HUES64 (cell line): ENCODE results near the gene ARL6IP4.
"Not testable (repeated sequence)": the region's sequence is repeated elsewhere in the genome, so short reads cannot be mapped to it uniquely, and the experiment has no call there.

Source experiments
- H3K27ac ChIP-seq: 2 replicates; pipeline ENCODE4 v1.7.0; 2013; ENCODE audit warnings: low read depth, low read length, inconsistent platforms
- H3K27me3 ChIP-seq: 2 replicates; pipeline ENCODE4 v1.6.1; 2013; ENCODE audit warnings: mild to moderate bottlenecking, low read length; ENCODE audit not compliant: insufficient read depth
- H3K36me3 ChIP-seq: 2 replicates; pipeline ENCODE4 v1.6.1; 2013; ENCODE audit warnings: mild to moderate bottlenecking, low read length; ENCODE audit not compliant: insufficient read depth
- H3K4me1 ChIP-seq: 2 replicates; pipeline ENCODE4 v1.6.1; 2013; ENCODE audit warnings: mild to moderate bottlenecking, low read length, moderate library complexity; ENCODE audit not compliant: insufficient read depth
- H3K4me3 ChIP-seq: 2 replicates; pipeline ENCODE4 v1.5.1; 2013; ENCODE audit warnings: mild to moderate bottlenecking, low read length, moderate library complexity
- H3K9ac ChIP-seq: 2 replicates; pipeline ENCODE4 v1.6.1; 2013; ENCODE audit warnings: mild to moderate bottlenecking, low read depth, low read length
- H3K9me3 ChIP-seq: 2 replicates; pipeline ENCODE4 v1.6.1; 2013; ENCODE audit warnings: low read depth, low read length; ENCODE audit not compliant: insufficient read depth
- WGBS: fragments of 150-250, 120-280 bp; methylation state at CpG from one replicate; pipeline ENCODE4 v1.1.7; 2013; ENCODE audit warnings: missing lambda C conversion rate; 5-methylcytosine and 5-hydroxymethylcytosine counted together

ARL6IP4 gene

GRCh38 chr12:123003257-123003656 lies 22.8 kb downstream of the ARL6IP4 start:
- no peaks in the 10 kb centered on the region for H3K4me1 ChIP-seq
- WGBS, result 91% methylated on average over 6 of the region's 6 CpGs
- H3K36me3 ChIP-seq, result no peaks in the 10 kb centered on the region
- no peak overlapping the region for H3K27ac ChIP-seq
- H3K9me3 ChIP-seq, result no peaks in the 10 kb centered on the region
- H3K27me3 ChIP-seq, result no peaks in the 10 kb centered on the region
- H3K4me3 ChIP-seq, result no peak overlapping the region
- H3K9ac ChIP-seq, result no peak overlapping the region

GRCh38 chr12:123004287-123004686 lies 23.8 kb downstream of the ARL6IP4 start:
- no peaks in the 10 kb centered on the region for H3K27me3 ChIP-seq
- no peak overlapping the region for H3K4me3 ChIP-seq
- no peak overlapping the region for H3K9ac ChIP-seq
- no peaks in the 10 kb centered on the region for H3K9me3 ChIP-seq
- H3K4me1 ChIP-seq, result no peaks in the 10 kb centered on the region
- H3K36me3 ChIP-seq, result no peaks in the 10 kb centered on the region
- H3K27ac ChIP-seq, result no peak overlapping the region
- WGBS, result 94% methylated on average over 14 of the region's 14 CpGs

- no peak overlapping the region for H3K9ac ChIP-seq
- no peaks in the 10 kb centered on the region for H3K36me3 ChIP-seq
- WGBS, result 95% methylated on average over 22 of the region's 22 CpGs
- no peak overlapping the region for H3K27ac ChIP-seq
- no peaks in the 10 kb centered on the region for H3K9me3 ChIP-seq
- H3K27me3 ChIP-seq, result no peaks in the 10 kb centered on the region
- no peaks in the 10 kb centered on the region for H3K4me1 ChIP-seq
- H3K4me3 ChIP-seq, result no peak overlapping the region
Measured at GRCh38 chr12:123005081-123005626, 24.7 kb downstream of the ARL6IP4 start.

- Histone ChIP-seq H3K9me3 (no peaks in the 10 kb centered on the region), H3K27me3 (no peaks in the 10 kb centered on the region), H3K4me3 (no peak overlapping the region), H3K27ac (no peak overlapping the region), H3K9ac (no peak overlapping the region), H3K4me1 (no peaks in the 10 kb centered on the region), H3K36me3 (no peaks in the 10 kb centered on the region)
- WGBS, result 86% methylated on average over 12 of the region's 12 CpGs
Measured at GRCh38 chr12:123006977-123007376, 26.5 kb downstream of the ARL6IP4 start.

- H3K9ac ChIP-seq, result no peak overlapping the region
- H3K9me3 ChIP-seq, result no peaks in the 10 kb centered on the region
- WGBS, result 96% methylated on average over 1 of the region's 1 CpG
- no peak overlapping the region for H3K4me3 ChIP-seq
- no peak overlapping the region for H3K27ac ChIP-seq
- H3K36me3 ChIP-seq, result no peaks in the 10 kb centered on the region
- H3K27me3 ChIP-seq, result no peaks in the 10 kb centered on the region
- no peaks in the 10 kb centered on the region for H3K4me1 ChIP-seq
Measured at GRCh38 chr12:123010110-123010509, 29.6 kb downstream of the ARL6IP4 start.

- 92% methylated on average over 4 of the region's 4 CpGs for WGBS
- H3K27ac ChIP-seq, result no peak overlapping the region
- H3K4me1 ChIP-seq, result no peaks in the 10 kb centered on the region
- no peaks in the 10 kb centered on the region for H3K36me3 ChIP-seq
- no peak overlapping the region for H3K4me3 ChIP-seq
- no peaks in the 10 kb centered on the region for H3K27me3 ChIP-seq
- H3K9me3 ChIP-seq, result no peaks in the 10 kb centered on the region
- no peak overlapping the region for H3K9ac ChIP-seq
Measured at GRCh38 chr12:123010681-123011080, 30.2 kb downstream of the ARL6IP4 start.

GRCh38 chr12:123011701-123012100 lies 31.2 kb downstream of the ARL6IP4 start:
- Histone ChIP-seq H3K27ac (no peak overlapping the region), H3K27me3 (no peaks in the 10 kb centered on the region), H3K9ac (no peak overlapping the region), H3K36me3 (no peaks in the 10 kb centered on the region), H3K9me3 (no peaks in the 10 kb centered on the region), H3K4me3 (no peak overlapping the region), H3K4me1 (no peaks in the 10 kb centered on the region)
- WGBS, result 88% methylated on average over 6 of the region's 6 CpGs

- no peaks in the 10 kb centered on the region for H3K9me3 ChIP-seq
- no peak overlapping the region for H3K27ac ChIP-seq
- no peaks in the 10 kb centered on the region for H3K4me1 ChIP-seq
- no peaks in the 10 kb centered on the region for H3K27me3 ChIP-seq
- no peak overlapping the region for H3K4me3 ChIP-seq
- H3K36me3 ChIP-seq, result no peaks in the 10 kb centered on the region
- no peak overlapping the region for H3K9ac ChIP-seq
- 96% methylated on average over 19 of the region's 19 CpGs for WGBS
Measured at GRCh38 chr12:123013185-123014095, 33.0 kb downstream of the ARL6IP4 start.

GRCh38 chr12:123014473-123014872 lies 34.0 kb downstream of the ARL6IP4 start:
- WGBS, result 88% methylated on average over 4 of the region's 4 CpGs
- H3K9me3 ChIP-seq, H3K4me3 ChIP-seq: not testable (repeated sequence)

GRCh38 chr12:123017753-123018152 lies 37.3 kb downstream of the ARL6IP4 start:
- no peak overlapping the region for H3K9ac ChIP-seq
- WGBS, result 91% methylated on average over 1 of the region's 1 CpG
- no peaks in the 10 kb centered on the region for H3K27me3 ChIP-seq
- no peaks in the 10 kb centered on the region for H3K9me3 ChIP-seq
- no peak overlapping the region for H3K4me3 ChIP-seq
- H3K36me3 ChIP-seq, result no peaks in the 10 kb centered on the region
- no peaks in the 10 kb centered on the region for H3K4me1 ChIP-seq
- H3K27ac ChIP-seq, result no peak overlapping the region

More at GRCh38 chr12:123014473-123014872, 34.0 kb downstream of the ARL6IP4 start:
- not testable (repeated sequence) for H3K36me3 ChIP-seq, H3K4me1 ChIP-seq, H3K27ac ChIP-seq, H3K9ac ChIP-seq, H3K27me3 ChIP-seq

GRCh38 chr12:123019841-123020138 lies 39.3 kb downstream of the ARL6IP4 start:
- no peaks in the 10 kb centered on the region for H3K9me3 ChIP-seq
- no peak overlapping the region for H3K4me3 ChIP-seq
- no peak overlapping the region for H3K9ac ChIP-seq
- H3K27me3 ChIP-seq, result no peaks in the 10 kb centered on the region
- no peaks in the 10 kb centered on the region for H3K36me3 ChIP-seq
- WGBS, result 87% methylated on average over 2 of the region's 2 CpGs
- no peak overlapping the region for H3K27ac ChIP-seq
- H3K4me1 ChIP-seq, result no peaks in the 10 kb centered on the region
